WI38 (cell line): ENCODE data around the gene XCL2.

Experiments used
- H3K4me3 ChIP-seq: 2 replicates; pipeline ENCODE4 v1.5.1; 2011; ENCODE audit warnings: low read depth, mild to moderate bottlenecking, control low read depth, low read length
- CTCF ChIP-seq: IDR thresholded peaks from 2 replicates; pipeline ENCODE4 v1.5.1; 2012; ENCODE audit warnings: low read depth, mild to moderate bottlenecking, control low read depth, low read length

Gene XCL2

GRCh38 chr1:168518201-168518689 is 25.6 kb downstream of the XCL2 start:
- no peak for TF ChIP-seq CTCF

GRCh38 chr1:168514455-168514854 is 29.3 kb downstream of the XCL2 start:
- TF ChIP-seq CTCF = no peak
- no peak overlapping the region for H3K4me3 ChIP-seq

More at GRCh38 chr1:168518201-168518689, 25.6 kb downstream of the XCL2 start:
- no peak overlapping the region for H3K4me3 ChIP-seq

GRCh38 chr1:168513656-168514404 is 30.0 kb downstream of the XCL2 start:
- no peak overlapping the region for H3K4me3 ChIP-seq
- TF ChIP-seq CTCF = no peak

GRCh38 chr1:168512864-168513595 is 30.8 kb downstream of the XCL2 start:
- no peak overlapping the region for H3K4me3 ChIP-seq
- TF ChIP-seq CTCF = no peak

- TF ChIP-seq CTCF = no peak
Observed at GRCh38 chr1:168509875-168510791, 33.7 kb downstream of the XCL2 start.

GRCh38 chr1:168509210-168509609 is 34.6 kb downstream of the XCL2 start:
- no peak overlapping the region for H3K4me3 ChIP-seq
- TF ChIP-seq CTCF = no peak

More at GRCh38 chr1:168509875-168510791, 33.7 kb downstream of the XCL2 start:
- H3K4me3 ChIP-seq = no peak overlapping the region
